HepG2 (cell line): ENCODE results near the gene ZMPSTE24. TPM values are rescaled to one million over a fixed set of nuclear protein-coding genes. Genes with fewer than 3 reads are reported as not detected.

Experiments used
- AGO1 ChIP-seq: fragments of 200-400 bp; formaldehyde crosslinking; IDR thresholded peaks from 2 replicates; pipeline ENCODE4 v1.6.1; 2017; ENCODE audit warnings: mild to moderate bottlenecking, low read depth, low read length, moderate library complexity; ENCODE audit not compliant: poor library complexity, severe bottlenecking
- ARNT ChIP-seq: fragments of 450-650 bp; IDR thresholded peaks from 2 replicates; pipeline ENCODE4 v1.6.1; 2017
- ATRX ChIP-seq: sonication (generic); formaldehyde crosslinking; IDR thresholded peaks from 2 replicates; pipeline ENCODE4 v1.4.0; 2020; ENCODE audit warnings: missing genetic modification reagents, borderline replicate concordance
- CREB1 ChIP-seq, 2 experiments: fragments of 450-650 bp in 1 of 2; IDR thresholded peaks; 2 replicates each; pipeline ENCODE4 v1.6.1; 2016 to 2017; ENCODE audit warnings: control low read depth in 1 of 2, mild to moderate bottlenecking in 1 of 2, missing compliant biosample characterization in 1 of 2, missing genetic modification characterization in 1 of 2
- E2F2 ChIP-seq: sonication (generic); formaldehyde crosslinking; IDR thresholded peaks from 2 replicates; pipeline ENCODE4 v1.4.0; 2020; ENCODE audit warnings: missing genetic modification reagents, borderline replicate concordance
- HDAC1 ChIP-seq: sonication (generic); formaldehyde crosslinking; IDR thresholded peaks from 2 replicates; pipeline ENCODE4 v1.5.1; 2020; ENCODE audit warnings: mild to moderate bottlenecking, missing genetic modification reagents
- HIVEP1 ChIP-seq: sonication (generic); formaldehyde crosslinking; IDR thresholded peaks from 2 replicates; pipeline ENCODE4 v1.4.0; 2020; ENCODE audit warnings: mild to moderate bottlenecking, missing genetic modification reagents
- HNF4A ChIP-seq: sonication (generic); formaldehyde crosslinking; IDR thresholded peaks from 2 replicates; pipeline ENCODE4 v1.4.0; 2020; ENCODE audit warnings: missing genetic modification reagents
- HNF4G ChIP-seq, 2 experiments: sonication (generic) in 1 of 2; formaldehyde crosslinking in 1 of 2; IDR thresholded peaks; 2 replicates each; pipeline versions ENCODE4 v1.4.0 to v1.6.1; 2011 to 2020; ENCODE audit warnings: borderline replicate concordance in 2 of 2, low read depth in 2 of 2, mild to moderate bottlenecking in 2 of 2, low read length in 1 of 2, missing genetic modification reagents in 1 of 2, moderate library complexity in 1 of 2
- HNRNPLL ChIP-seq: fragments of 200-400 bp; formaldehyde crosslinking; IDR thresholded peaks from 2 replicates; pipeline ENCODE4 v1.6.1; 2017; ENCODE audit warnings: mild to moderate bottlenecking, low read depth, low read length; ENCODE audit not compliant: poor library complexity, severe bottlenecking
- KLF15 ChIP-seq: sonication (generic); formaldehyde crosslinking; IDR thresholded peaks from 2 replicates; pipeline ENCODE4 v1.8.1; 2023; ENCODE audit warnings: borderline replicate concordance, mild to moderate bottlenecking, inconsistent platforms, missing genetic modification reagents, mixed read lengths
- LCORL ChIP-seq, 2 experiments: fragments of 450-650 bp in 1 of 2; sonication (generic) in 1 of 2; formaldehyde crosslinking in 1 of 2; IDR thresholded peaks; 2 replicates each; pipeline versions ENCODE4 v1.5.0 to v1.6.1; 2017 to 2020; ENCODE audit warnings: antibody characterized with exemption in 1 of 2, missing genetic modification reagents in 1 of 2
- MEIS1 ChIP-seq: sonication (generic); formaldehyde crosslinking; IDR thresholded peaks from 2 replicates; pipeline ENCODE4 v1.9.0; 2021; ENCODE audit warnings: mild to moderate bottlenecking, missing genetic modification reagents, moderate library complexity, borderline replicate concordance
- MLLT10 ChIP-seq: sonication (generic); formaldehyde crosslinking; IDR thresholded peaks from 2 replicates; pipeline ENCODE4 v1.4.0; 2020; ENCODE audit warnings: missing genetic modification reagents
- MTF1 ChIP-seq: sonication (generic); formaldehyde crosslinking; IDR thresholded peaks from 2 replicates; pipeline ENCODE4 v1.5.0; 2020; ENCODE audit warnings: missing genetic modification reagents
- MXD4 ChIP-seq: IDR thresholded peaks from 2 replicates; pipeline ENCODE4 v1.6.1; 2016; ENCODE audit warnings: mild to moderate bottlenecking, missing biosample characterization, missing genetic modification reagents
- NFIB ChIP-seq: sonication (generic); formaldehyde crosslinking; IDR thresholded peaks from 2 replicates; pipeline ENCODE4 v1.9.0; 2021; ENCODE audit warnings: missing genetic modification reagents, mild to moderate bottlenecking, borderline replicate concordance
- POGZ ChIP-seq: sonication (generic); formaldehyde crosslinking; IDR thresholded peaks from 2 replicates; pipeline ENCODE4 v1.4.0; 2020; ENCODE audit warnings: mild to moderate bottlenecking, missing genetic modification reagents
- PPARG ChIP-seq: conservative IDR thresholded peaks from 2 replicates; pipeline ENCODE4 v1.6.1; 2016; ENCODE audit warnings: missing biosample characterization, missing genetic modification reagents
- PRPF4 ChIP-seq: fragments of 200-400 bp; formaldehyde crosslinking; IDR thresholded peaks from 2 replicates; pipeline ENCODE4 v1.6.1; 2016; ENCODE audit warnings: low read length, low read depth; ENCODE audit not compliant: poor library complexity, severe bottlenecking
- RCOR2 ChIP-seq: IDR thresholded peaks from 2 replicates; pipeline ENCODE4 v1.6.1; 2016; ENCODE audit warnings: missing biosample characterization, missing genetic modification reagents
- SKI ChIP-seq: fragments of 450-650 bp; IDR thresholded peaks from one replicate; pipeline ENCODE4 v1.6.1; 2018; ENCODE audit warnings: mild to moderate bottlenecking; ENCODE audit not compliant: partially characterized antibody
- ZFP36L2 ChIP-seq: sonication (generic); formaldehyde crosslinking; IDR thresholded peaks from 2 replicates; pipeline ENCODE4 v1.4.0; 2020; ENCODE audit warnings: missing genetic modification reagents
- ZFP90 ChIP-seq: sonication (generic); formaldehyde crosslinking; IDR thresholded peaks from 2 replicates; pipeline ENCODE4 v1.8.0; 2022; ENCODE audit warnings: missing genetic modification reagents, mild to moderate bottlenecking, inconsistent platforms, borderline replicate concordance
- ZNF10 ChIP-seq: sonication (generic); formaldehyde crosslinking; IDR thresholded peaks from 2 replicates; pipeline ENCODE4 v1.4.0; 2020; ENCODE audit warnings: mild to moderate bottlenecking, low read depth, missing genetic modification reagents, borderline replicate concordance
- ZNF17 ChIP-seq: sonication (generic); formaldehyde crosslinking; IDR thresholded peaks from 2 replicates; pipeline ENCODE4 v1.5.0; 2020; ENCODE audit warnings: mild to moderate bottlenecking, missing genetic modification reagents
- ZNF292 ChIP-seq: sonication (generic); formaldehyde crosslinking; IDR thresholded peaks from 2 replicates; pipeline ENCODE4 v1.8.1; 2022; ENCODE audit warnings: mild to moderate bottlenecking, low read depth, missing genetic modification reagents, borderline replicate concordance
- ZNF3 ChIP-seq: IDR thresholded peaks from 2 replicates; pipeline ENCODE4 v1.7.0; 2017; ENCODE audit warnings: inconsistent platforms
- ZNF343 ChIP-seq: sonication (generic); formaldehyde crosslinking; IDR thresholded peaks from 2 replicates; pipeline ENCODE4 v1.4.0; 2020; ENCODE audit warnings: mild to moderate bottlenecking, missing genetic modification reagents
- ZNF383 ChIP-seq: sonication (generic); formaldehyde crosslinking; IDR thresholded peaks from 2 replicates; pipeline ENCODE4 v1.4.0; 2020; ENCODE audit warnings: missing genetic modification reagents, mild to moderate bottlenecking, borderline replicate concordance
- ZNF619 ChIP-seq: sonication (generic); formaldehyde crosslinking; IDR thresholded peaks from 2 replicates; pipeline ENCODE4 v1.4.0; 2020; ENCODE audit warnings: mild to moderate bottlenecking, missing genetic modification reagents
- polyA plus RNA-seq, 8 experiments: library from polyadenylated mRNA; depleted of rRNA in 3 of 8; stranded (reverse) in 7 of 8; unstranded in 1 of 8; fragments of >200 nt; fragmentation: Illumina TruSeq in 4 of 8; extraction: Trizol in 4 of 8; gene quantifications; 2 replicates each; pipeline versions ENCODE4 v1.2.1 to v1.2.3, GENCODE V29; 2011 to 2016; ENCODE audit warnings: low read depth in 4 of 8, missing spikeins in 1 of 8, mixed read lengths in 1 of 8; ENCODE audit not compliant: insufficient read depth in 1 of 8
- total RNA-seq, 5 experiments: library from RNA; depleted of rRNA; stranded (reverse); fragments of >200 nt; fragmentation: Illumina TruSeq; extraction: Trizol; gene quantifications; 2 replicates each; pipeline ENCODE4 v1.2.3, GENCODE V29; 2016; ENCODE audit warnings: low read depth in 1 of 5
- TF ChIP-seq, protein P1 (sequence below): sonication (generic); formaldehyde crosslinking; IDR thresholded peaks from 2 replicates; pipeline ENCODE4 v1.4.0; 2020; ENCODE audit warnings: mild to moderate bottlenecking, missing genetic modification reagents

Gene ZMPSTE24
- total and polyA plus RNA-seq, 2 of the 13 experiments (the other 11 are each of a cell fraction or from before 2014, with no cell fraction given): 13.6 to 60.2 TPM

GRCh38 chr1:40247655-40248054 lies 10.4 kb upstream of the ZMPSTE24 start, which contains the start of gene TMCO2 (continued):
- no peak for TF ChIP-seq ZNF292 (CRISPR knock-in tag)
- no peak for TF ChIP-seq ZNF3 (CRISPR knock-in tag)
- peak; percentile 66 for TF ChIP-seq CREB1 (IDR thresholded peaks at IDR 0.05)
- TF ChIP-seq CREB1 (CRISPR knock-in tag; IDR thresholded peaks at IDR 0.05): peak; percentile 81
- no peak for TF ChIP-seq HNRNPLL
- no peak for TF ChIP-seq ZNF10 (CRISPR knock-in tag)
- TF ChIP-seq HDAC1 (CRISPR knock-in tag): no peak
- peak; percentile 78 for TF ChIP-seq HNF4A (CRISPR knock-in tag)
- no peak for TF ChIP-seq AGO1
- TF ChIP-seq KLF15 (CRISPR knock-in tag): no peak
- no peak for TF ChIP-seq SKI
- no peak for TF ChIP-seq ZNF619 (CRISPR knock-in tag)
- TF ChIP-seq HNF4G (IDR thresholded peaks at IDR 0.05; ENCODE audit: borderline replicate concordance, low read depth, low read length): peak; percentile 80
- no peak; the same call in 1 of the 2 replicates for TF ChIP-seq HNF4G (CRISPR knock-in tag; IDR thresholded peaks at IDR 0.05; ENCODE audit: borderline replicate concordance, low read depth)
- TF ChIP-seq ZNF17 (CRISPR knock-in tag): no peak
- TF ChIP-seq E2F2: no peak
- TF ChIP-seq, protein P1, sequence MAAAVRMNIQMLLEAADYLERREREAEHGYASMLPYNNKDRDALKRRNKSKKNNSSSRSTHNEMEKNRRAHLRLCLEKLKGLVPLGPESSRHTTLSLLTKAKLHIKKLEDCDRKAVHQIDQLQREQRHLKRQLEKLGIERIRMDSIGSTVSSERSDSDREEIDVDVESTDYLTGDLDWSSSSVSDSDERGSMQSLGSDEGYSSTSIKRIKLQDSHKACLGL (CRISPR knock-in tag): no peak
- no peak for TF ChIP-seq POGZ (CRISPR knock-in tag)
- no peak for TF ChIP-seq ZNF383 (CRISPR knock-in tag)
- TF ChIP-seq PRPF4: no peak
- TF ChIP-seq MLLT10 (CRISPR knock-in tag): no peak
- no peak for TF ChIP-seq RCOR2
- TF ChIP-seq ZFP36L2: no peak
- TF ChIP-seq LCORL (IDR thresholded peaks at IDR 0.05): no peak
- TF ChIP-seq LCORL (CRISPR knock-in tag; IDR thresholded peaks at IDR 0.05): 0 out of 2 replicates have a peak, but pooled peaks have one; percentile 30
- no peak for TF ChIP-seq PPARG (CRISPR knock-in tag)
- TF ChIP-seq ARNT: no peak
- TF ChIP-seq HIVEP1 (CRISPR knock-in tag): no peak
- TF ChIP-seq MXD4 (CRISPR knock-in tag): no peak
- no peak for TF ChIP-seq MTF1 (CRISPR knock-in tag)
- no peak for TF ChIP-seq MEIS1 (CRISPR knock-in tag)
- TF ChIP-seq ZNF343 (CRISPR knock-in tag): no peak
- TF ChIP-seq ATRX (CRISPR knock-in tag): no peak
- TF ChIP-seq NFIB: no peak
- no peak for TF ChIP-seq ZFP90 (CRISPR knock-in tag)
